Measurements from ENCODE around the gene CPT1B. TPM values are rescaled to one million over a fixed set of nuclear protein-coding genes. Genes with fewer than 3 reads are reported as not detected.

The CPT1B gene
- total RNA-seq, 6 donors from 2014 or later: 7.3 to 54.5 (median 19.4) TPM

GRCh38 chr22:50524676-50525103 is 53.5 kb downstream of the CPT1B start:
- H3K4me3 ChIP-seq: peak overlapping the region; percentile 69 to 94 (median 82)
- no peak for TF ChIP-seq EP300 (IDR thresholded peaks at IDR 0.05)
- TF ChIP-seq, protein P1, sequence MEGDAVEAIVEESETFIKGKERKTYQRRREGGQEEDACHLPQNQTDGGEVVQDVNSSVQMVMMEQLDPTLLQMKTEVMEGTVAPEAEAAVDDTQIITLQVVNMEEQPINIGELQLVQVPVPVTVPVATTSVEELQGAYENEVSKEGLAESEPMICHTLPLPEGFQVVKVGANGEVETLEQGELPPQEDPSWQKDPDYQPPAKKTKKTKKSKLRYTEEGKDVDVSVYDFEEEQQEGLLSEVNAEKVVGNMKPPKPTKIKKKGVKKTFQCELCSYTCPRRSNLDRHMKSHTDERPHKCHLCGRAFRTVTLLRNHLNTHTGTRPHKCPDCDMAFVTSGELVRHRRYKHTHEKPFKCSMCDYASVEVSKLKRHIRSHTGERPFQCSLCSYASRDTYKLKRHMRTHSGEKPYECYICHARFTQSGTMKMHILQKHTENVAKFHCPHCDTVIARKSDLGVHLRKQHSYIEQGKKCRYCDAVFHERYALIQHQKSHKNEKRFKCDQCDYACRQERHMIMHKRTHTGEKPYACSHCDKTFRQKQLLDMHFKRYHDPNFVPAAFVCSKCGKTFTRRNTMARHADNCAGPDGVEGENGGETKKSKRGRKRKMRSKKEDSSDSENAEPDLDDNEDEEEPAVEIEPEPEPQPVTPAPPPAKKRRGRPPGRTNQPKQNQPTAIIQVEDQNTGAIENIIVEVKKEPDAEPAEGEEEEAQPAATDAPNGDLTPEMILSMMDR (IDR thresholded peaks at IDR 0.05): no peak
- no peak for TF ChIP-seq POLR2AphosphoS5 (IDR thresholded peaks at IDR 0.05)
- no peak for TF ChIP-seq POLR2A (IDR thresholded peaks at IDR 0.05)

DNA sequence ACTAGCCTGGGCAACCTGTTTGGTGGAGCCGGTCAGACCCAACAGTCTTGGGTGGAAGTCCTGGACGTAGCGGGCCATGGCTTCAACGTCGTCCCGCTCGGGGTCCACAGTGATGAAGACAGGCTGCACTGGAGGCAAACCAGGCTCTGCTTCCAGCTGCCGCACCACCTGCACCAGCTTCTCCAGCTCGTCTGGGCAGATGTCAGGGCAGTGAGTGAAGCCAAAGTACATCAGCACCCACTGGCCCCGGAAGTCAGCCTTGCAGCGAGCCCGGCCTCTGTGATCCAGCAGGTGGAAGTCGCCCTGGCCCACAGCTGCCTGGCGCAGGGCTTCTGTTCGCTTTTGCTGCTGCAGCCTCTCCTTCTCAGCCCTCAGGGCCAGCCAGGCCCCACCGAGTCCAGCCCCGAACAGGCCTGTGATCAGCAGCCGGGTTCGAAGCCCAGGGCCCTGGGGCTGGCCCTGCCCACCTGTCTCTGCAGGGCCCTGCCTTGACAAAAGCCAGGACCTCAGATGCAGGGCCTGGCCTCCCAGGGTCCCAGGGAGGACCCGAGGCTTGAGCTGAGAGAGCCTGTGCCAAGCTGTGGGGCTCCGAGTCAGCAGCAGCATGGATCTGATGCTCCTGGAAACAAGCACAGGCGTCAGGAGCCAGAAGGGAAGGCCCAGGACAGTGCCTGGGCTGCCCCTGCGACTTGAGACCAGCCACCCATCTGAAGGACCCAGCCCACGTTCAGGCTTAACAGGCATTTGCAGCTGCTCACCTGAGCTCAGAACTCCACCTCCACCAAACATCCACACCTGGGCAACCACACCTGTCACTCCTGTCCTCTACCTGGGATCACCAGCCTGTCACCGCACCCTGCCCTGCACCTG is 54.2 kb downstream of the CPT1B start:
- 89 to 96% methylated on average over 10 to 23 of the region's 25 CpGs for WGBS, 2 donors
- Histone ChIP-seq H3K9me3 (no peaks in the 10 kb centered on the region), H3K27me3 (no peaks in the 10 kb centered on the region), H3K36me3 (peaks cover 22 to 54% (median 43%) of the 10 kb centered on the region in 4 donors), H3K4me3 (peak overlapping the region; percentile 69 to 94 (median 82)), H3K4me1 (peaks cover 31 to 47% (median 37%) of the 10 kb centered on the region in 4 donors), H3K27ac (peak overlapping the region in 3 of 4 donors; percentile 97 to 100 (median 99))
- DNase-seq (peak in 1 of 2 donors; percentile 85), ATAC-seq (ENCODE audit: low FRiP score in 2 of 2) (no peak)
- TF ChIP-seq EP300 (IDR thresholded peaks at IDR 0.05) (no peak), POLR2A (IDR thresholded peaks at IDR 0.05) (no peak), POLR2AphosphoS5 (IDR thresholded peaks at IDR 0.05) (no peak)
- TF ChIP-seq, protein P1 (IDR thresholded peaks at IDR 0.05): no peak

More at GRCh38 chr22:50524676-50525103, 53.5 kb downstream of the CPT1B start:
- ATAC-seq (ENCODE audit: low FRiP score in 2 of 2) (no peak), DNase-seq (no peak)
- Histone ChIP-seq H3K9me3 (no peaks in the 10 kb centered on the region), H3K36me3 (peaks cover 16 to 47% (median 36%) of the 10 kb centered on the region in 4 donors), H3K27me3 (no peaks in the 10 kb centered on the region), H3K27ac (peak overlapping the region; percentile 95 to 100 (median 98)), H3K4me1 (peaks cover 35 to 54% (median 41%) of the 10 kb centered on the region in 4 donors)
- WGBS, 2 donors: 8 to 9% methylated on average over 19 of the region's 19 CpGs

DNA sequence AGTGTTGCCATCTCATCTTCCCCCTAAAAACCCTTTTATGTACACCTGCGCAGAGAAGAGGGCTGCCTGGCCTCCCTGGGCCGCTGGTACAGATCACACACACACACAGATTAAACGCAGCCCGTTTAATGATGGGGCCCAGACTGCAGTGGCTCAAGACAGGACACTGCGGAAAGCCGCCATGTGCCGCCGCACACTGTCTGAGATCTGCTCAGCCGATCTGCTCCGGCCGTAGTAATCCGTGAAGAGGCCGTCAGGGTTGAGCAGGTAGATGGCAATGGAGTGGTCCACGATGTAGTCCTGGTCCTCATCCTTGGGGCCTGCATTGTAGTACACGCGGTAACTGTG is 54.8 kb downstream of the CPT1B start:
- TF ChIP-seq, protein P1 (IDR thresholded peaks at IDR 0.05): no peak
- TF ChIP-seq POLR2AphosphoS5 (IDR thresholded peaks at IDR 0.05) (no peak), POLR2A (IDR thresholded peaks at IDR 0.05) (no peak), EP300 (IDR thresholded peaks at IDR 0.05) (no peak)
- no peak overlapping the region for H3K27ac ChIP-seq
- no peaks in the 10 kb centered on the region for H3K27me3 ChIP-seq
- H3K4me1 ChIP-seq: peaks cover 27 to 41% (median 31%) of the 10 kb centered on the region in 4 donors
- H3K9me3 ChIP-seq: no peaks in the 10 kb centered on the region
- DNase-seq (no peak), ATAC-seq (ENCODE audit: low FRiP score in 2 of 2) (no peak)
- no peak overlapping the region for H3K4me3 ChIP-seq
- H3K36me3 ChIP-seq: peaks cover 23 to 60% (median 49%) of the 10 kb centered on the region in 4 donors
- 88 to 96% methylated on average over 4 to 16 of the region's 16 CpGs for WGBS, 2 donors

- WGBS, 2 donors: 89 to 91% methylated on average over 4 to 22 of the region's 22 CpGs
- ATAC-seq (ENCODE audit: low FRiP score in 2 of 2): no peak
- no peak for DNase-seq
- Histone ChIP-seq H3K4me1 (peaks cover 25 to 36% (median 29%) of the 10 kb centered on the region in 4 donors), H3K9me3 (no peaks in the 10 kb centered on the region), H3K36me3 (peaks cover 23 to 65% (median 54%) of the 10 kb centered on the region in 4 donors), H3K4me3 (no peak overlapping the region), H3K27ac (no peak overlapping the region), H3K27me3 (no peaks in the 10 kb centered on the region)
- no peak for TF ChIP-seq POLR2AphosphoS5 (IDR thresholded peaks at IDR 0.05)
- TF ChIP-seq, protein P1 (IDR thresholded peaks at IDR 0.05): no peak
- TF ChIP-seq EP300 (IDR thresholded peaks at IDR 0.05): no peak
- no peak for TF ChIP-seq POLR2A (IDR thresholded peaks at IDR 0.05)
Observed at GRCh38 chr22:50522806-50523438, 55.3 kb downstream of the CPT1B start.
